GM19324 (cell line): ENCODE measurements around the gene CCDC33.

Source experiments
- ATAC-seq: cut with Tn5 transposase; IDR thresholded peaks from one replicate; pipeline ENCODE4 v1.9.1; 2021; ENCODE audit warnings: mild to moderate bottlenecking, moderate library complexity; ENCODE audit not compliant: unreplicated experiment, low FRiP score

The CCDC33 gene

GRCh38 chr15:74328331-74329056 lies 92.4 kb downstream of the CCDC33 start:
- ATAC-seq, result no peak

GRCh38 chr15:74330861-74331408 lies 94.8 kb downstream of the CCDC33 start:
- no peak for ATAC-seq

GRCh38 chr15:74332011-74332410 lies 95.9 kb downstream of the CCDC33 start:
- no peak for ATAC-seq

GRCh38 chr15:74332611-74333010 lies 96.5 kb downstream of the CCDC33 start:
- ATAC-seq, result no peak

GRCh38 chr15:74333093-74333492 lies 97.0 kb downstream of the CCDC33 start:
- no peak for ATAC-seq

GRCh38 chr15:74333662-74334061 lies 97.5 kb downstream of the CCDC33 start:
- no peak for ATAC-seq

GRCh38 chr15:74334127-74334526 lies 98.0 kb downstream of the CCDC33 start:
- no peak for ATAC-seq

- ATAC-seq, result no peak
Measured at GRCh38 chr15:74335396-74335795, 99.3 kb downstream of the CCDC33 start.

- ATAC-seq, result no peak
Measured at GRCh38 chr15:74336061-74337005, 100.2 kb downstream of the CCDC33 start.

- no peak for ATAC-seq
Measured at GRCh38 chr15:74337146-74337545, 101.0 kb downstream of the CCDC33 start.

GRCh38 chr15:74337607-74338211 lies 101.6 kb downstream of the CCDC33 start:
- no peak for ATAC-seq

- ATAC-seq, result no peak
Measured at GRCh38 chr15:74338676-74339075, 102.5 kb downstream of the CCDC33 start.

- ATAC-seq, result no peak
Measured at GRCh38 chr15:74339371-74339770, 103.2 kb downstream of the CCDC33 start.

GRCh38 chr15:74340150-74340549 lies 104.0 kb downstream of the CCDC33 start:
- ATAC-seq, result no peak

- no peak for ATAC-seq
Measured at GRCh38 chr15:74343127-74343796, 107.1 kb downstream of the CCDC33 start.

- no peak for ATAC-seq
Measured at GRCh38 chr15:74343797-74344127, 107.6 kb downstream of the CCDC33 start.

GRCh38 chr15:74345051-74345450 lies 108.9 kb downstream of the CCDC33 start:
- no peak for ATAC-seq

GRCh38 chr15:74347757-74348250 lies 111.7 kb downstream of the CCDC33 start:
- ATAC-seq, result no peak

- ATAC-seq, result no peak
Measured at GRCh38 chr15:74349241-74349778, 113.2 kb downstream of the CCDC33 start.
